Measurements from ENCODE around the gene REN. TPM values are rescaled to one million over a fixed set of nuclear protein-coding genes. Genes with fewer than 3 reads are reported as not detected.
A peak's percentile ranks its signal among the peaks of the same experiment; 100 is the strongest.

REN gene
- total and polyA plus RNA-seq, 2 of the 13 experiments (the other 11 are each of a cell fraction or from before 2014, with no cell fraction given): not detected

DNA sequence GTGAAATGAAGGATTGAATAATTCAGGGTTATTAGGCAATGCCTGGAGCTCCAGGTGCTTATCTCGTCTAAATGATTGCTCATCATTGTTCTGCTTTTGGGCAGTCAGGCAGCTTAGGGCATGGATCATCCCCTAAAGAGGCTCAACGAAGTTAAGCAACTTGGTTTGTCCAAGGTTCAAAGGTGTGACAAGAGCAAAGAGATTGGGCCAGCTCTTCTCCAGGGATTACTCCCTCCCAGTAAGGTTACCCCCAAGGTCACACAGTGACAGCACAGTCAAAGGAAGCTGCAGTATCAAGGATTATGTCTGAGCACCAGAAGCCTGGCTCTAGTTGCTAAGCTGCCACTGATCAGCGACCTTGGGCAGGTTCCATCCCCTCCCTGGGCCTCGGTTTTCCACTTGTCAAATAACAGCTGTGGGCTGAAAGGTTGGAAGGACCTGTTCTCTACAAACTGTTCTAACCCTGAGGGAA is 21.1 kb downstream of the REN start (continued):
- TF ChIP-seq, protein P1, sequence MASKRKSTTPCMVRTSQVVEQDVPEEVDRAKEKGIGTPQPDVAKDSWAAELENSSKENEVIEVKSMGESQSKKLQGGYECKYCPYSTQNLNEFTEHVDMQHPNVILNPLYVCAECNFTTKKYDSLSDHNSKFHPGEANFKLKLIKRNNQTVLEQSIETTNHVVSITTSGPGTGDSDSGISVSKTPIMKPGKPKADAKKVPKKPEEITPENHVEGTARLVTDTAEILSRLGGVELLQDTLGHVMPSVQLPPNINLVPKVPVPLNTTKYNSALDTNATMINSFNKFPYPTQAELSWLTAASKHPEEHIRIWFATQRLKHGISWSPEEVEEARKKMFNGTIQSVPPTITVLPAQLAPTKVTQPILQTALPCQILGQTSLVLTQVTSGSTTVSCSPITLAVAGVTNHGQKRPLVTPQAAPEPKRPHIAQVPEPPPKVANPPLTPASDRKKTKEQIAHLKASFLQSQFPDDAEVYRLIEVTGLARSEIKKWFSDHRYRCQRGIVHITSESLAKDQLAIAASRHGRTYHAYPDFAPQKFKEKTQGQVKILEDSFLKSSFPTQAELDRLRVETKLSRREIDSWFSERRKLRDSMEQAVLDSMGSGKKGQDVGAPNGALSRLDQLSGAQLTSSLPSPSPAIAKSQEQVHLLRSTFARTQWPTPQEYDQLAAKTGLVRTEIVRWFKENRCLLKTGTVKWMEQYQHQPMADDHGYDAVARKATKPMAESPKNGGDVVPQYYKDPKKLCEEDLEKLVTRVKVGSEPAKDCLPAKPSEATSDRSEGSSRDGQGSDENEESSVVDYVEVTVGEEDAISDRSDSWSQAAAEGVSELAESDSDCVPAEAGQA (IDR thresholded peaks at IDR 0.05; ENCODE audit: low read depth): no peak
- TF ChIP-seq, protein P1 (CRISPR knock-in tag; IDR thresholded peaks at IDR 0.05; ENCODE audit: borderline replicate concordance): no peak
- TF ChIP-seq MED8 (CRISPR knock-in tag; IDR thresholded peaks at IDR 0.05; ENCODE audit: insufficient replicate concordance): no peak
- TF ChIP-seq ZNF549 (CRISPR knock-in tag; IDR thresholded peaks at IDR 0.05): no peak
- no peak for TF ChIP-seq KLF12 (CRISPR knock-in tag; IDR thresholded peaks at IDR 0.05; ENCODE audit: borderline replicate concordance)
- TF ChIP-seq, protein P2, sequence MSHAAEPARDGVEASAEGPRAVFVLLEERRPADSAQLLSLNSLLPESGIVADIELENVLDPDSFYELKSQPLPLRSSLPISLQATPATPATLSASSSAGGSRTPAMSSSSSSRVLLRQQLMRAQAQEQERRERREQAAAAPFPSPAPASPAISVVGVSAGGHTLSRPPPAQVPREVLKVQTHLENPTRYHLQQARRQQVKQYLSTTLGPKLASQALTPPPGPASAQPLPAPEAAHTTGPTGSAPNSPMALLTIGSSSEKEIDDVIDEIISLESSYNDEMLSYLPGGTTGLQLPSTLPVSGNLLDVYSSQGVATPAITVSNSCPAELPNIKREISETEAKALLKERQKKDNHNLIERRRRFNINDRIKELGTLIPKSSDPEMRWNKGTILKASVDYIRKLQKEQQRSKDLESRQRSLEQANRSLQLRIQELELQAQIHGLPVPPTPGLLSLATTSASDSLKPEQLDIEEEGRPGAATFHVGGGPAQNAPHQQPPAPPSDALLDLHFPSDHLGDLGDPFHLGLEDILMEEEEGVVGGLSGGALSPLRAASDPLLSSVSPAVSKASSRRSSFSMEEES (CRISPR knock-in tag; IDR thresholded peaks at IDR 0.05): peak; percentile 73; the same call in 1 of the 2 replicates
- TF ChIP-seq ZNF589 (CRISPR knock-in tag; conservative IDR thresholded peaks at IDR 0.05): no peak
- no peak for TF ChIP-seq ZNF704 (CRISPR knock-in tag; IDR thresholded peaks at IDR 0.05; ENCODE audit: borderline replicate concordance)
- 0 out of 2 replicates have a peak, but pooled peaks have one; percentile 54 for TF ChIP-seq KLF11 (CRISPR knock-in tag; IDR thresholded peaks at IDR 0.05)
- 0 out of 2 replicates have a peak, but pooled peaks have one; percentile 71 for TF ChIP-seq ZKSCAN8 (CRISPR knock-in tag; IDR thresholded peaks at IDR 0.05; ENCODE audit: borderline replicate concordance)
- TF ChIP-seq, protein P3, sequence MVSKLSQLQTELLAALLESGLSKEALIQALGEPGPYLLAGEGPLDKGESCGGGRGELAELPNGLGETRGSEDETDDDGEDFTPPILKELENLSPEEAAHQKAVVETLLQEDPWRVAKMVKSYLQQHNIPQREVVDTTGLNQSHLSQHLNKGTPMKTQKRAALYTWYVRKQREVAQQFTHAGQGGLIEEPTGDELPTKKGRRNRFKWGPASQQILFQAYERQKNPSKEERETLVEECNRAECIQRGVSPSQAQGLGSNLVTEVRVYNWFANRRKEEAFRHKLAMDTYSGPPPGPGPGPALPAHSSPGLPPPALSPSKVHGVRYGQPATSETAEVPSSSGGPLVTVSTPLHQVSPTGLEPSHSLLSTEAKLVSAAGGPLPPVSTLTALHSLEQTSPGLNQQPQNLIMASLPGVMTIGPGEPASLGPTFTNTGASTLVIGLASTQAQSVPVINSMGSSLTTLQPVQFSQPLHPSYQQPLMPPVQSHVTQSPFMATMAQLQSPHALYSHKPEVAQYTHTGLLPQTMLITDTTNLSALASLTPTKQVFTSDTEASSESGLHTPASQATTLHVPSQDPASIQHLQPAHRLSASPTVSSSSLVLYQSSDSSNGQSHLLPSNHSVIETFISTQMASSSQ (IDR thresholded peaks at IDR 0.05; ENCODE audit: low read depth): 0 out of 2 replicates have a peak, but pooled peaks have one; percentile 34
- TF ChIP-seq, protein P3 (CRISPR knock-in tag; IDR thresholded peaks at IDR 0.05; ENCODE audit: borderline replicate concordance): peak; percentile 73; the same call in 1 of the 2 replicates
- TF ChIP-seq, protein P4, sequence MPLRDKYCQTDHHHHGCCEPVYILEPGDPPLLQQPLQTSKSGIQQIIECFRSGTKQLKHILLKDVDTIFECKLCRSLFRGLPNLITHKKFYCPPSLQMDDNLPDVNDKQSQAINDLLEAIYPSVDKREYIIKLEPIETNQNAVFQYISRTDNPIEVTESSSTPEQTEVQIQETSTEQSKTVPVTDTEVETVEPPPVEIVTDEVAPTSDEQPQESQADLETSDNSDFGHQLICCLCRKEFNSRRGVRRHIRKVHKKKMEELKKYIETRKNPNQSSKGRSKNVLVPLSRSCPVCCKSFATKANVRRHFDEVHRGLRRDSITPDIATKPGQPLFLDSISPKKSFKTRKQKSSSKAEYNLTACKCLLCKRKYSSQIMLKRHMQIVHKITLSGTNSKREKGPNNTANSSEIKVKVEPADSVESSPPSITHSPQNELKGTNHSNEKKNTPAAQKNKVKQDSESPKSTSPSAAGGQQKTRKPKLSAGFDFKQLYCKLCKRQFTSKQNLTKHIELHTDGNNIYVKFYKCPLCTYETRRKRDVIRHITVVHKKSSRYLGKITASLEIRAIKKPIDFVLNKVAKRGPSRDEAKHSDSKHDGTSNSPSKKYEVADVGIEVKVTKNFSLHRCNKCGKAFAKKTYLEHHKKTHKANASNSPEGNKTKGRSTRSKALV (CRISPR knock-in tag; IDR thresholded peaks at IDR 0.05): no peak
- peak in 1 of 2 experiments; percentile 19; a peak in 1 of 4 replicates for TF ChIP-seq MAFK (conservative IDR thresholded peaks at IDR 0.05 in 1 of 2, IDR thresholded peaks at IDR 0.05 in 1 of 2; ENCODE audit: low read length in 2 of 2)

Data from HepG2 (cell line).